Testis (tissue), 3 donors: ENCODE results near the gene IL17RB. TPM values are rescaled to one million over a fixed set of nuclear protein-coding genes. Genes with fewer than 3 reads are reported as not detected.

ENCODE experiments used
- DNase-seq: peaks from one replicate; pipeline ENCODE4 v3.0.0-alpha.2; 2019
- H3K27ac ChIP-seq, 2 donors: fragments of 200-600 bp; sonication (generic); one replicate each; pipeline ENCODE4 v1.5.1; 2019
- H3K27me3 ChIP-seq: fragments of 200-600 bp; sonication (generic); one replicate; pipeline ENCODE4 v1.5.1; 2019
- H3K36me3 ChIP-seq: fragments of 200-600 bp; sonication (generic); one replicate; pipeline ENCODE4 v1.5.1; 2017; ENCODE audit warnings: low read depth; ENCODE audit errors: missing control alignments
- H3K4me1 ChIP-seq: fragments of 200-600 bp; sonication (generic); one replicate; pipeline ENCODE4 v1.5.1; 2019
- H3K4me3 ChIP-seq, 2 donors: fragments of 200-600 bp; sonication (generic); one replicate each; pipeline ENCODE4 v1.5.1; 2017 to 2019
- H3K9me3 ChIP-seq: fragments of 200-600 bp; sonication (generic); one replicate; pipeline ENCODE4 v1.5.1; 2017
- CTCF ChIP-seq, 3 experiments: fragments of 450-650 bp in 2 of 3; fragments of 200-600 bp in 1 of 3; sonication (generic) in 1 of 3; IDR thresholded peaks; one replicate each; pipeline ENCODE4 v1.5.1; 2016 to 2019; ENCODE audit warnings: antibody characterized with exemption in 3 of 3, mild to moderate bottlenecking in 2 of 3, moderate library complexity in 1 of 3
- POLR2A ChIP-seq: fragments of 450-650 bp; IDR thresholded peaks from one replicate; pipeline ENCODE4 v1.6.1; 2017; ENCODE audit warnings: antibody characterized with exemption, mild to moderate bottlenecking, moderate library complexity
- WGBS, 2 donors: methylation state at CpG; one replicate each; pipeline ENCODE4 v1.1.5; 2018; 5-methylcytosine and 5-hydroxymethylcytosine counted together
- intact Hi-C: fragments of 100-400 bp; cut with DNase I; formaldehyde crosslinking; loops from one replicate; pipeline ENCODE4 v1.15.1; 2023; ENCODE audit warnings: low total_unique reads
- polyA plus RNA-seq: library from polyadenylated mRNA; stranded (reverse); fragments of 350-450 nt; fragmentation: Illumina TruSeq; extraction: RNeasy Lipid Tissue Mini Kit (QIAGEN cat#74804); gene quantifications from one replicate; pipeline ENCODE4 v1.2.3, GENCODE V29; 2014; ENCODE audit warnings: low read depth, low replicate concordance; ENCODE audit not compliant: insufficient read depth
- total RNA-seq, 2 donors: library from RNA; depleted of rRNA; stranded (reverse); fragments of >200 nt; gene quantifications; one replicate each; pipeline ENCODE4 v1.2.3, GENCODE V29; 2016

Gene IL17RB
- total and polyA plus RNA-seq, 3 donors from 2014 or later: 5.8 to 17.5 (median 9.5) TPM

DNA sequence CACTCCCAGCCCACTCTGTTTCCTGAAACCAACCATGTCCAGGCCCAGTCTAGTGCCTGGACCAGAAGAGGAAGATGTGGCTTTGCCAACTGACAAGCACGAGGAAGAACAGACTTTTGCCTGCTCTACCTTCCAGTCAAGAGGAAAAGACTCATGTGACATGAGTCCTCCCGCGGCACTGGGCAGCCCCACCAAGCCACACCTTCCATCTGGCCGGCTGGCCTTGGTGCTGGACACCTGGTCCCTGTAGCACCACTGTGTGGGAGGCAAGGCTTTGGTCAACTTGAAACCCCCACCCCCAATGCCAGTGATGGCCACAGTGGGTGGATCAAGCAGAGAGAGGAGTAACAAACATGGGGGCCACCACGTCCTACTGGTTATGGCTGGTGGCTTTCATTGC is 12.7 kb upstream of the IL17RB start:
- no peaks in the 10 kb centered on the region for H3K27me3 ChIP-seq
- intact Hi-C loops: no loop called here
- 88 to 95% methylated on average over 3 to 5 of the region's 5 CpGs for WGBS, 2 donors
- no peaks in the 10 kb centered on the region for H3K9me3 ChIP-seq
- no peak for TF ChIP-seq CTCF (IDR thresholded peaks at IDR 0.05)
- no peak for TF ChIP-seq POLR2A
- no peak for DNase-seq
- no peak overlapping the region for H3K27ac ChIP-seq
- H3K4me1 ChIP-seq: no peaks in the 10 kb centered on the region
- H3K36me3 ChIP-seq: no peaks in the 10 kb centered on the region
- no peak overlapping the region for H3K4me3 ChIP-seq

DNA sequence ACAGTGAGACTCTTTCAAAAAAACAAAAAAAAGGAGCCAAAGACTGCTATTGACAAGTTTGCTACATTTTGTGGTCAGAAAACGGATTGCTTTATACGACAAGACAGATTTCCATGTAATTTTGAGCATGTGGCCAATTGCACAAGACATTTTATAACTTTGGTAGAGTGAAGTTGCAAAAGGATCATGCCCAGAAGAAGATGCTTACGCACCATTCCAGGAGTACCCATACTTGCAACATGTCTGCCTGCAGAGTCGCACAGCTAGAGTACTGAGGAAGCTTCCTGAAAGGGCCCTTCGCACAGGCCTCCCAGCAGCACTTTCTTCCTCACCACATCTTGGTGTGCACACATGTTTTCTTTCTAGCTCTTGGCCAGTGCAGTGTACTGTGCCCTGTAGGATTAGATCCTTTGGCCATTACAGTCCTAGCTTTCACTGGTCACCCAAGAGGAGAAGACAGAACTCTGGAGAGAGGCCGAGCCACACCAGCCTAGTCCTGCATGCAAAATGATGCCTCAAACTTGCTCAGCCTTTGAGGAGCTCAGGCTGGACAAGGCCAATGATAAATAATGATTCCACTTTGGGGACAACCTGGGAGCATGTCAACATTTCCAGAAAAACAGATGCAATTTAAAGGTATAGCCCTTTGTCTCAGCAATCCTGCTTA is 11.8 kb upstream of the IL17RB start:
- WGBS, 2 donors: 85 to 92% methylated on average over 6 of the region's 6 CpGs
- no peaks in the 10 kb centered on the region for H3K27me3 ChIP-seq
- H3K4me1 ChIP-seq: no peaks in the 10 kb centered on the region
- no peak overlapping the region for H3K4me3 ChIP-seq
- H3K9me3 ChIP-seq: no peaks in the 10 kb centered on the region
- intact Hi-C loops: no loop called here
- H3K27ac ChIP-seq: no peak overlapping the region
- no peak for DNase-seq
- no peaks in the 10 kb centered on the region for H3K36me3 ChIP-seq
- TF ChIP-seq POLR2A (no peak), CTCF (IDR thresholded peaks at IDR 0.05) (no peak)

DNA sequence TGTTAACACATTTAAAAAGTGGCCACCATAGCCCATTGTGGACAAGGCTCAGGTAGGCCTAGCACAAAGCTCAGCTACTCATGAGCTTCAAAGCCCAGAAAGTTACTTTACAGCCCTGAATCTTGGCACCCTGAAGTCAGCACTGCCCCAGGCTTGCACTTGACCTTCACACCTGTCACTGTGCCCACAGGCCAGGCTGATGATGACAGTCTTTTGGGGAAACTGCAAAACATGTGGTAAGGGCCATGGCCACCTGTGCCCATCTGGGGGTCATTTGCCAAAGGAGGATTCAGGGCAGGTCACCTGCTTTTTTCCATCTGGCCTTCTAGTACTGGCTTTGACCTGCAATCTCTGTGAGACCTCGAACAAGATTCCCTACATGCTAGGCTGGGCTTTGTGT is 11.1 kb upstream of the IL17RB start:
- Histone ChIP-seq H3K9me3 (no peaks in the 10 kb centered on the region), H3K27ac (no peak overlapping the region), H3K4me1 (no peaks in the 10 kb centered on the region), H3K36me3 (no peaks in the 10 kb centered on the region), H3K4me3 (no peak overlapping the region), H3K27me3 (no peaks in the 10 kb centered on the region)
- TF ChIP-seq CTCF (IDR thresholded peaks at IDR 0.05): no peak
- no peak for TF ChIP-seq POLR2A
- DNase-seq: no peak
- intact Hi-C loops: no loop called here
- 65 to 88% methylated on average over 1 of the region's 1 CpG for WGBS, 2 donors

DNA sequence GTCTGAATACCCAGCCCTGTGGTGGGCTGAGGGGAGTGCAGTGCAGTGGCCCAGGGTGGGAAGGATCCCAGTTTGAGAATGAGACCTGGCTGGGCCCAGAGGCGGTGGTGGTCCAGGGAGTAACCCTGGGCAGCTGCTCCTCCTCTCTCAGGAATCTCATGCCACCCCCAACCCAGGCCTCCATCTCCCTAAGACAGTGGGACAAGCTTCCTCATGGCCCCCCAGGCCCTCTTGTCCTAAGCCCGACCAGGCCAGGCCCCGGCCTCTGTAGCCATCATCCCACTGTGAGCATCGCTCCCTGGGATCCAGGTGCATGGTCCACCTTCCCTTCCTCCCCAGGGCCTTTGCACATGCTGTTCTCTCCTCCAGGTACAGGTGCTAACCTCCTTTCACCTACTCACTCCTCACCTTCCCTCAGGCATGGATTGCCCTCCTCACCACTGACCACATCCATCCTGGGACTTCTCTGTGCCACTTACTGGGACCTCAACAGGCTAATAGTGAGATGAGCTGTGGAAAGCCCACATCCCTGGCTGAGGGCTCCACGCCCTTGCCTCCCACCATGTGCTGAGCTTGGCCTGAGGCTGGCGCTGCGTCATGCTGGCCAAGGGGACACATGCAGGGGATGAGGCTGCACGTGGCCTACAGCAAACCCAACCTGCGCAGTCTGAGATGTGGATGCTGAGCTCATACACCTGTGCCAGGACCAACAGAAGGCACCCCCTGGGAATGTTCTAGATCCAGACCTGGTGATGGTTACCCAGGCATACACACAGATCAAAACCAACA is 10.1 kb upstream of the IL17RB start:
- peak; percentile 4 for DNase-seq

More for the DNA sequence above, 10.1 kb upstream of the IL17RB start:
- Histone ChIP-seq H3K9me3 (no peaks in the 10 kb centered on the region), H3K27ac (no peak overlapping the region), H3K4me3 (no peak overlapping the region), H3K36me3 (no peaks in the 10 kb centered on the region), H3K27me3 (no peaks in the 10 kb centered on the region), H3K4me1 (no peaks in the 10 kb centered on the region)
- TF ChIP-seq POLR2A: no peak
- no peak for TF ChIP-seq CTCF (IDR thresholded peaks at IDR 0.05)
- WGBS, 2 donors: 96 to 98% methylated on average over 6 to 9 of the region's 9 CpGs
- intact Hi-C loops: no loop called here
